Fibroblast of upper back skin (primary cell): ENCODE results near the gene GM2A.

Experiments used
- DNase-seq: peaks from one replicate; pipeline ENCODE4 v3.0.0-alpha.2; 2013

Gene GM2A

DNA sequence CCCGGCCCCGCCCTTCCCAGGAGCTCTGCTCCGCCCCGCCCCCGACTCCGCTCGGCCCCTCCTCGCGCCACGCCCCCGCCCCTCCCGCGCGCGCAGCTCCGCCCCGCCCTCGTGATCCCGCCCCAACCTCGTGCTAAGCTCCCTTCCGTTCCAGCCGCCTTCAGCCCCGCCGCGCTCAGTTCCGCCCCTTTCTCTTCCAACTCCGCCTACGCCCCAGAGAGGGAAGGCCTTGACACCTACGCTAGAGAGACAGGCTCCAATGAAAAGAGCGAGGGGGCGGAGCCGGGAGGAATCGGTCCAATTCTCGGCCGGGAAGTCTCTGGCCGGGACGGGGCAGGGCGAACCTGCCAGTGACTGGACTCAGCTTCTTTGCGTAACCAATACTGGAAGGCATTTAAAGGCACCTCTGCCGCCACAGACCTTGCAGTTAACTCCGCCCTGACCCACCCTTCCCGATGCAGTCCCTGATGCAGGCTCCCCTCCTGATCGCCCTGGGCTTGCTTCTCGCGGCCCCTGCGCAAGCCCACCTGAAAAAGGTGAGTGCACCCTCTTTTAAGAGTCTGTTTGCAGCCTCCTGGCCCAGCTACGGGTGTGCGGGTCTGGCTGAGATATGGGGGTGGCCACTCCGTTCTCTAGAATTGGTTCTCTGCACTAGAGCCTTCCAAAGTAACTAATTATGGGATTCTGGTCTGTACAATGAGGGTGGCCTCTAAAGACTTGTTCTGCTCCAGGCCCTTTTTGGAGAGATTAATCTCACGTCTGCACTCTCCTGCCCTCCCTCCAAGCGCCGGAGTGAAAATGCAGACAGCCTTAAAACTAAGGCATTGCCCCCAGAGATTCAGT, at the start of gene GM2A:
Gene GM2A (plus strand): TSS at position 424 of the 843 bp plus-strand sequence. CDS start 32 bp downstream, at position 456.
- peak; percentile 99 for DNase-seq

DNA sequence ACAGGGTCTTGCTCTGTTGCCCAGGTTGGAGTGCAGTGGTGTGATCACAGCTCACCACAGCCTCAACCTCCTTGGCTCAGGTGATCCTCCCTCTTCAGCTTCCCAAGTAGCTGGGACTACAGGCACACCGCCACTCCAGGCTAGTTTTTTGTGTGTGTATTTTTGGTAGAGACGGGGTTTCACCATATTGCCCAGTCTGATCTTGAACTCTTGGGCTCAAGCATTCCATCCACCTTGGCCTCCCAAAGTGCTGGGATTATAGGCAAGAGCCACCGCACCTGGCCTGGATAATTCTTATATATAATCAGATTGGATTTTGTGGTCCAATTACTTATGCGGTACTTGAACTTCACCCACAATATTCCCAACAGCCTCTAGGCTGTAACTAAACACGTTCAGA, 48.9 kb upstream of the GM2A start:
- DNase-seq: no peak

DNA sequence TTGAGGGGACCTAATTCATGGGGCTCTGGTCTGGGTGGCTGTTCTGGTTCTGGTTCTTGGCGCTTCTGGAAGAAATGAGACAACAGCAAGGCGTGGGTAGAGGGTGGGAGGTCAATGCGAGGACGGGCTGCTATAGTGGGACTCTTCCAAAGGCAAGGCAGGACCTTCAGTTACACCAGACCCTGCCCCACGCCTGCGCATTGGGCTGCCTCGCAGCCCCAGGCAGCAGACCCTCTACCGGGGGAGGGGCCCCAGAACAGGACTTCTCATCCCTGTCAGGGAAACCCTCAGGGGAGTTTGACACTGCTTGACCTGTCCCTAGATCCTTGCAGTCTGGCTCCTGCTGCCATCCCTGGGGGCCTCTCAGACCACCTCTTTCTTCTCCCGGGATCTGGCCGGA, 47.6 kb upstream of the GM2A start:
- DNase-seq: no peak

DNA sequence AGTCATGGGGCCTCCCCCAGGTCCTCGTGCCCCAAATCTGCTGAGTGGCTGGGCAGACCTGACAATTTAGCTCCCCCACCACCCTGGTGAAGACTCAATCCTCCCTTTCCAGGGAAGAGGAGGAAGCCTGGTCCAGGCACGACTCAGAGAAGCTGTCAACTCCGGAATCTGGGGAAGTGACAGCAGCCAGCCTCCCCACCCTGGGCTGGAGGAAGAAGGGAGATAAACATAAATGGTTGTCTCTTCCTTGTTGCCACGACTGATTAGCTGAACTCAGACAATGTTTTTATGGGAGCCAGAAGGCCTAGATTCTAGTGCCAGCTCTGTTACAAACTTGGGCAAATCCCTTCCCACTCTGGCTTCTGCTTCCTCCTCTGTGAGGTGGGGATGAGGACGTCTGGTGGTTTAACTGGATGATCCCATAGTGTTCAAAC, 44.5 kb upstream of the GM2A start:
- DNase-seq: no peak

DNA sequence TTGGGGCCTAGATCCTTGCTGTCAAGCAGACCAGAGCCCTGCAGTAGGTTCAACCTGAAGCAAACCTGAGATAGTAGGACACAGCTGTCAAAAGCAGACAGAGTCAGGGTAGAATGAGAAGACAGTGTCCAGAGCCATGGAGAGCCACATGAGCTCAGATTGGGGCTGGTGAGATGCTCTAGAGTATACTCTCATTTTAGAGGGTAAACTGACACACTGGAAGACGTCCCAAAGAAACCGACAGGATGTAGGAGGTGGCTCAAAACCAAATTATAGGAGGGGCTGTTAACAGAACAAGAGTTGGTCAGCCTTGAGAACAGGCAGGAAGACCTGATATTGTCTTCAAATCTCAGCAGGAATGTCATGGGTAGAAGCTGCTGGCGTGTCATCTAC, 40.6 kb upstream of the GM2A start:
- DNase-seq: no peak

DNA sequence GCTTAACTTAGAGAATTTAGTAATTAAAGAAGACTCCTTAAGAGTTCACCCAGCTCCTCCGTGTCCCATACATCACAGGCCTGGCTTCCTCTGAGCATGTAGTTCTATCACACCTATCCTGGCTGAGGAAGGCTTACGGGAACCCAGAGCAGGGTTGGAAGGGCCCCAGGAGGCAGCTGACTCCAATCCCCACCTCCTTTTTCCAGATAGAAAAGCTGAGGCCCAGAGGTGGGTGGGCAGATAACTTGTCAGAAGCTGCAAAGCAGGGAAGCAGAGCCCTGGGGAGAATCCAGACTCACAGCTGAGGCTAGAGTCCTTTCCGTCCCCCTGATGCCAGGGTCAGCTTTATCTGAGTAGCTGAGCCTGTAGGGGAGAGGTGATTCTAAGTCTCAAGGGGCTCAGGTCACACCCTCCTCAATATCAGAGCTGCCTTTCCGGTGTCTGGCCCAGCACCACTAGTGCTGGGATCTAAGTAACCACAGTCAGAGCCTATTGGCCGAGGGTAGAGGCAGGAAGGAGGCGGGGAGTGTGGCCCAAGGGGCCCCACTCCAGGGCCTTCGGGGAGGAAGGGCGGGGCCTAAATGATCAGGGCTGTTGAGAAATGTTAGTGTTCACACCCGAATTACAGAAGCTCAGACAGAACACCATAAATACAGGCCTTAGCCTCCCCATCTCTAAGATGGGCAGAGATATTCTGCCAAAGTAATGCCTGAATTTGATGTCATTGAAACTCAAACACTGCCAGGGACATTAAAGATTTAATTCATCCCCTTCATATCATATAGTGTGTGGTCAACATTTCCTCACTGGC, 39.0 kb upstream of the GM2A start:
- peak; percentile 38 for DNase-seq

DNA sequence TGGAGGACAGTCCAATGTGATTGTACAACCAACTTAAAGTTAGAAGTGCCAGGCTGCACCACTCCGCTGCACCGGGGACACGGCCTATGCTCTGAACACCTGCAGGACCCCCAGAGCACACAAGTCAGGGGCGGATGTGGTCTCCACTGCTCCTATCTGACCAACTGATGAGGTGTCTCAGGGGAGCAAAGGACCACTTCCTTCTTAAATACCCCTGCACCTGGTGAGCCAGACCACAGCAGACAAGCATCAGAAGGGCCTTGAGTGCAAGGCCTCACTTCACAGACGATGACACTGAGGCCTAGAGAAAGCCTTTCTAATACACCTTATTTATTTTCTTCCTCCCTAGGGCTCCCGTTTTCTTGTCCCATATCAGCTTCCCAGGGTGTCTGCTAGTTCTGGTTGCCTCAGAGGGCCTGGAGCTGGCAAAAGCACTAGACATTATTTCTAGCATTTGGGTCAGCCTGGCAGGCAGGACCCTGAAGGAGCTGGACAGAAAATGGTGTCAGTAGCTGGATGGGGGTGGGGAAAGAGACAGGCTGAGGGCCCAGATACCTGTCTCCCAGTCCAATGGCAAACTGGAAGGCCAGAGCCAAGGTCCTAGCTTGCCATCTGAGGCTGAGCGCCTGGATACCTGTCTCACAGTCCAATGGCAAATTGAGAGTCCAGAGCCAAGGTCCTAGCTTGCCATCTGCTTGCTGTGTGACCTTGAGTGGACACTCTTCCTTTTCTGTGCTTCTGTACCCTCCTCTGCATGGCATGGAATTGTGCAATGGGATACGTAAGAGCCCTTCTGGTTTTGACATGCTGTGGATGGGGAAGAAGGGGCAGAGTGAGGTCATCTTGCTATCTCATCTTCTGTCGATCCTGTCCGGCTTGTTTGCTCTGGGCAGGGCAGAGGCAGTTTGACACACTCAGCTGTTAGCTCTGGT, 38.1 kb upstream of the GM2A start:
- DNase-seq: no peak

DNA sequence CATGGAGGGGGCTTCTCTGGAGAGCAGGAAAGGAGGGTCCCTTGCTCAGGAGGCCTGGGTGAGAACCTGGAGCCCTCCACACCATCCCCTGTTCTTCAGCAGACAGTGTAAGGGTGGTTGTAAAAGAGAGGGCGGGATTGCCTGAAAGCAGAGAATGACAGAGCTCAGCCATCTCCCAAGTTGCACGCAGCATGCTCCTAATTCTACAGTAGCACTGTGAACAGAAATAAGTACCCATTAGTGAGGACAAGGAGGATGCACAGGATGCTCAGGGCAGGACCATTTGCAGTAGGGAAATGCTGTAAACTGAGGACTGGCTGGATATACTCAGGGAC, 37.5 kb upstream of the GM2A start:
- DNase-seq: no peak

DNA sequence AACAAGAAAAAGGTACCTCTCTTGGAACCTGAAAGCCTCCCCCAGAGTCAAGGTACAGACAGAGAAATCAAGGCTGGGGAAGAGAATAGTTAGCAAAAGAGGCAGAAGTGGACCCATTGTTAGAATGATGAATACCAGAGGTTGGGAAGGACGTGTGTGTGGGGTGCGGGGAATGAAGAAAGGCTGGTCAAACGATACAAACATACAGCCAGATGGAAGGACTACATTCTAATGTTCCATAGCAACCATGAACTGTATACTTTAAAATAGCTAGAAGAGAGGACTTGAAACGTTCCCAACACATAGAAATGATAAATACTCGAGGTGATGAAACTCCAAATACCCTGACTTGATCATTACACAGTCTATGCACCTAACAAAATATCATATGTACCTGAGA, 36.2 kb upstream of the GM2A start:
- DNase-seq: no peak

DNA sequence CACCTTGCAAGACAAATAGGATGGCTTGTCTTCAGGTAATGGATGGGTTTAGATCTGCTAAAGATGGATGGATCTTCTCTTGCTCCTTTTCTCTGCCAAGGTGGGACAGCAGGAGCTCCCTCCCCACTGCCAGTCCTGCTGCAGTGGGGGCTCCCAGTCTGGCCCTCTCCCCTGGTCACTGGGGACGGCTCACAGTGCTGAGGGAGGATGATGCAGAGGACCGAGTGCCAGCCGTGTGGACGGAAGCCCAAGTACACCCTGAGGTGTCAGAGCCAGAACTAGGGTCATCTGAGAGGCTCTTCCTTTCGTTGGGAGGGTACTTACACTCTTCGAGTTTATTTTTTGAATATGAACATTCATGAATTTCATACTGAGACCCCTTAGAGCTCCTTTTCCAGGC, 34.8 kb upstream of the GM2A start:
- no peak for DNase-seq

DNA sequence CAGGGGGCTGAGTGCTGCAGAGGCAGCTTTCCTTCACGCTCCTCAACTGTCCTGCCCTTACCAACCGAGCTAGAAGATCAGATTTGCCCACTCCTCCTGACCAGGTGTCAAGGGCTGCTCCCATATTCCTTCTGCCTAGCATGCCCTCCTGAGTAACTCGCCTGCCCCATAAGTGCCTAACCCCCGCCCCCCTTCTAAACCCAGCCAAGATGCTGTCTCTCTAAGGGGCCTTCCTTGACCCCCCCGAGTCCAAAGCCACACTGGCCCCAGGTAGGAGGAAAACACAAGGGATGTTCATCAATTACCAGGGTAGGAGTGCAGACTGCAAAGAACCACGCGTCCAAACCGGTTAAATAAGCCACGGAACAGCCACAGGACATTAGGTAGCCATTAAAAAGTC, 33.8 kb upstream of the GM2A start:
- DNase-seq: no peak

DNA sequence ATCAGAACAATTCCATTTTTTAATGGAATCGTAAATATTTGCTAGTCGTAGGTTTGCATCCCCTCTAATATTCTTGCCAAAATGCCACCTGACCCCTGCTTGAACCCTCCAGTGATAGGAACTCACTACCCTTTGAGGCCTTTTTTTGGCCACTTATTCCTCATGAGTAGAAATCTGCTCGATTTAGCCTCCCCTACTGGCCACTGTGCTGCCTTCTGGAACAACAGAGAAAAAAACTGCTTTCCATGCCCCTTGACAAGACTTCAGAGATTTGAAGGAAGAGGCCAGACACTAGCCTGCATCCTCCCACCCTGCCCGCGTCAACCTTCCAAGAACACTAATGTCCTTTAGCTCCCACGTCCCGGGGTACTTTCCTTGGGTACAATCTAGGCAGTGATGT, 33.2 kb upstream of the GM2A start:
- DNase-seq: no peak

DNA sequence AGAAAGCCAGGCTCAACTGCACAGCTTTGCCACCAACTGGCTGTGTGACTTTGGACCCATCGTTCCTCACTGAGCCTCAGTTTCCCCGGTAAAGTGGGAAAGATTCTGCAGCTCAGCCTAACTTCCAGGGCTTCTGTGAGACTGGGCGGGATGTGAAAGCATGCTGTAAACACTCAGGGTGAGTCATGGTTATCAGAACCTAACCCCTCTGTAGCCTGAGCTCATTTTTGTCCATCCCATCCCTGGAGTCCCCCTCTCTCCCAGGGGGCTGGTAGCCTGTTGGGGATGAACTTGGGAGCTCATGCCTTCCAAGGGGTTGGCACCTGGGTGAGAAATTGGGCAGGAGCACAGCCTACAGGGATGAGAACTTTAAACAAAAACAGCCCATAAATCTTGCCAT, 31.4 kb upstream of the GM2A start:
- DNase-seq: no peak

DNA sequence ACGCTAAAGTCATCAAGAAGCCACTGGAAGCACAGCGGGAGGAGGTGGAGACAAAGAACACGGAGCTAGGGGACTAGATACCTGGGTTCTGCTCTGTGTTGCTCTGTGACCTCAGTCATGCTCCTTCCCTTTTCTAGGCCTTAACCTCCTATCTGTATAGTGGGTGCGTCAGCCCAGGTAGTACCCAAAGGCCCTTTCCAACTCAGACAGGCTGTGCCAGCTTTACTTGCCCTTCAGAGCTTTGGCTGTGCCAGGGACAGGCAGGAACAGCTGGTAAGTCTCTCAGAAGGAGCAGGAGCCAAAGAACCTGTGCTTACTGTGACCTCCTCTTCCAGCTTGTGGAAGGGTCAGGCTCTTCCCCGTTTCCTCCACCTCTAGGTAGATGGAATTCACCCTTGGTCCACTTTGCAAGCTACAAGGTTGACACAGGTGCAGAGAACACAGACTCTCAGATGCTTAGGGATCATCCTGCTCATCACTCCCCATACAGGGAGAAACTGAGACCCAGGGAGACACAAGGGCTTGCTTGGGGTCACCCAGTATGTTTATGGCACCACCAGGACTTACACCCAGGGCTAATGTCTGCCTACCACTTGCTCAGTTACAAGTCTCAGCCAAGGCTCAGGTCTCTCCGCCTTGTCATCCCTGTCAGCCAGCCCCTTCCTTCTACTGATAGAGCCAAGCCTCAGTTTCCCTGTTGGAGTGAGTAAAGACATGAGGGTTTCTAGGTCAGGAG, 30.8 kb upstream of the GM2A start:
- no peak for DNase-seq

DNA sequence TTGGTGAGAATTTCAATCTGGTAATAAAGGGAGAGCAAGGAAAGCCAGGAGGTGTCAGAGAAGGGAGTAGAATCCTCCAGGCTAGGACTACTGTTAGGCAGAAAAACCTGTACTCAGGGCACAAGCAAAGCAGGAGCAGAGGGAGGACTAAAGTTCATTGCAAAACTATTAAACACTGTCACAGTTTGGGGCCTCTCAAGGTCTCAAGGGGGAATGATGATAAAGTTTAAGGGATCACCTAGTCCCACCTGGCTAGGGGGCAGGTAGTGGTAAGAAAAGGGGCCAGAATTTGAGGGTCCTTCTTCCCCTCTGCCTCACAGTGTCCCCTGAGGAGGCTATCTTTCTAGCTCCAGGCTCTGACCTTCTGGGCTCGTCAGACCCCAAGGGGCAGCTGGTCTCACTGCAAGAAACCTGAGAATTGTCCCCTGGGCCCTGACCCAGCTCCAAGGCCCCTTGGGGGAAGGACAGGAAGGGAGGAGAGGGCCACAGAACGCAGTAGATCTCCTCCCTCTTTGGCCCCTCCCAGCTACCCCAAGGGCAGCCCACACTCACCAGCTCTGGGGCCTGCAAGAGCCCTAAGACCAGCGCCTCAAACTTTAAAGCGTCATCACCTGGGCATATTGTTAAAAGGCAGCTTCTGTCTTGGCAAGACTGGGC, 30.1 kb upstream of the GM2A start:
- DNase-seq: no peak

DNA sequence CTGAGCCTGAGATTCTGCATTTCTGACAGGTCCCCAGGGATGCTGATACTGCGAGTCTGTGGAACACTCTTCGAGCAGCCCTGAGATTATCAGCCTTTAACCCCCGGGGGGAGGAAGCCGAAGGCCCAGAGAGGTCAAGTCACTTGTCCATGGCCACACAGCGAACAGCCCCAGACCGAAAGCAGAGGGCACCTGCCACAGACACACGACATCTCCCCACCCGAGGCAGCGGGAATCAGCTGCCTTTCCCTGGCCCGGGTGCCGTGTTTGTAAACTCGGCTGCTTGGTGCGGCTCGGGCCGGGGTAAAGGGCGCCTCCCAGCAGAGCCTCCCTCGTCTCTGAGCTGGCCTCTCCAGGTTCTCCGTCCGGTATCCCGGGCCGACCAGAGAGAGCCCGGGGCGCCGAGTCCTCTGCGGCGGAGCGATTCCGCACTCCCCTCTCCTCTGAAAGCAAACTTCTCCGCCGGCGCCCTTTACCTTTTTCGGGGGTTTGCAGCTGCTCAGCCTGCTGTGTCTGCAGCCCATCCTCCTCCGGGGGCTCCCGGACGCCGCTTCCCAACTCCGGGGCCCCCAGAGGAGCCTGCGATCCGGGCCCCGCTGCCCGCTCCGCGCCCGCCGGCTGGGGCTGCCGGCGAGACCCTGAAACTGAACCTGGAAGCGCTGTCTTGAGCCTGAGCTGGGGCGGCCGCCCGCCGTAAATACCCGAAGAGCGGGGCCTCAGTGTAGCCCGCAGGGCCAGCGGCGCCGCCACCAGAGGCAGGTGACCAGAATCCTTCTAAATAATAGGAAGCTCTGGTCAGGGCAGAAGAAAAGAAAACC, 29.3 kb upstream of the GM2A start, which contains the start of gene CCDC69:
Gene CCDC69 (minus strand): TSS at position 646 of the 818 bp plus-strand sequence. CDS start 122 bp downstream, at position 524.
- peak; percentile 43 for DNase-seq

DNA sequence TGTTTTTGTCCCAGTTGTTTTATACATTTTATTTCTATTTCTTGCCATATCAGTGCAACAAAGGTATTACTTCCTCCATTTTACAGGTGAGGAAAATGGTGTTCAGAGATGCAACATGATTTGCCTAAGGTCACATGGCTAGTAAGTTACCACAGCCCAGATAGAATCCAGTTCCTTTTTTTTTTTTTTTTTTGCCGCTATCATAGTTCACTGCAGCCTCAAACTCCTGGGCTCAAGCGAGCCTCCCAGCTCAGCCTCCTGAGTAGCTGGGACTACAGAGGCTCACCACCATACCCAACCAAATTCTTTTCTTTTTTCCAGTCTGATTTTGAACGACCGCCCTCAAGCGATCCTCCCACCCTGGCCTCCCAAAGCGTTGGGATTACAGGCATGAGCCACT, 28.6 kb upstream of the GM2A start:
- DNase-seq: no peak

DNA sequence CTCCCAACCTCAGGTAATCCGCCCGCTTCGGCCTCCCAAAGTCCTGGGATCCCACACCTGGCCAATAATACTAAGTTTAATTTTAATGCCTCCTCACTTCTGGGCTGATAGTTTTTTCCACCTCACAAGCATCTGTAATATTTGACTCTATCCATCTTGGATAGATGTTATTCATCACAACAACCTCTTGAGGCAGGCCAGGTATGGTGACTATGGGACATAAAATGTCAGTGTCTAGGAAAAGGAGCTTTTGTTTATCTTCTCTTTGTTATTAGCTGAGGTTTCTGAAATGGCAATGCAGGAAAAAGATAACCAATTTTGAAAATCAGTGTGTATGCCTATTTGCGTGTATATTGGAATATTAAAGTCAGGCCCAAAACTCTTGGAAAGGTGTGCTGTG, 27.9 kb upstream of the GM2A start:
- no peak for DNase-seq

DNA sequence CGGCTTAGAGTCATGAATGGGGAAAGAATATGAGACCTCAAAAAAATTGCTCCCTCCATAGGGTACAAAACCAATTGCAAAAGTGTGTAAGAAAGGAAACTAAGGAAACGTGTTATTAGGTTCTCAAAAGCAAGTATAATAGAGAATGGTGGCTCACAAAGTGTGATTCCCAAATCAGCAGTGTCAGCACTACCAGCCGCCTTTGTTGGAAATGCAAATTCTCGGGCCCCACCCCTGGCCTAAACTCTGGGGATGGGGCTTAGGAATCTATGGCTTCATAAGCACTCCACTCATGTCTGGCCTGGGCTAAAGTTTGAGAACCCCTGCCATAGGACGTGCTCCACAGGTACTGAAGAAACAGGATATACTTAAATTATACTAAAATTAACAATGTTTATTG, 27.5 kb upstream of the GM2A start:
- DNase-seq: no peak

DNA sequence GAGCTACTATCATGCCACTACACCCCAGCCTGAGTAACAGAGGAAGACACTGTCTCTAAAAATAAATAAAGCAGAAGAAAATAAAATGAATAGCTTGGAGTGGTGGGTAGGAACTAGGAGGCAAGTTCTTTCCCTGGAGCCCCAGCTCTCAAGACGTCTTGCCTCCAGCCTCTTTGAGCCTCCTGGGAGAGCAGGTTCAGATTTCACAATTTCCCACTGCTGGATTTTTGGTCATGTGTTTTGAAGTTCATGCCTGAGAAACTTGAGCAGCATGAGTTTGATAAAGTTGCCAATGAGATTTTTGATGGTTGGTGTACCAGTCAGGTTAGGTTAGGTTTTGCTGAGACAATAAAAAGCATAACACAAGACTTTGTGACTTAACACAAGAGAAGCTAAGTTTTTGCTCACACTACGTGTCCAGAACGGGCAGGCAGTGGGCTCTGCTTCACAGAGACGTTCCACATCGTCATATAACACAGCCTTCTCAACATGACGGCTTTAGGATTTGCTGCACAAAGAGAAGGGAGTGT, 25.0 kb upstream of the GM2A start:
- DNase-seq: no peak

DNA sequence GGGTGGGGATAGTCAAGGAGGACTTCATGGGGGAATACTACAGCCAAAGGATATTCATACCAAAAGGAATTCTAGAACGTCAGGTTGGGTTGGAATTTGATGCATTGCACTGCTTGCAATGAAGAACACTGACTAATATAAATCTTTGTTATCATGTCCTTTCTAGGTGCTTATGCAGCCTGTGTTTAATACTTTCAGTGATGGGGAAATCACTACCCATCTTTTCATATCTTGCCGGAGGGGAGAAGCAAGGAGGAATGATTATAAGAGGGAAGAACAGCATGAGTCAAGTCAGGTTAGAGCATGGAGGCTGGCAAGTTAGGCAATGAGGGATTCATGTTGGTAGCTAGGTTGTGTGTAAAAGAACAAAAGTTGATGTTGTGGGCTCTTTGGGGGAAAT, 24.0 kb upstream of the GM2A start:
- no peak for DNase-seq
